NCI-H128 (cell line): ENCODE results near the gene PPP1R1B.

ENCODE experiments used
- DNase-seq: peaks from one replicate; lab custom pipeline; 2025; ENCODE audit not compliant: unreplicated experiment; lab: John Stamatoyannopoulos, UW

The PPP1R1B gene

DNA sequence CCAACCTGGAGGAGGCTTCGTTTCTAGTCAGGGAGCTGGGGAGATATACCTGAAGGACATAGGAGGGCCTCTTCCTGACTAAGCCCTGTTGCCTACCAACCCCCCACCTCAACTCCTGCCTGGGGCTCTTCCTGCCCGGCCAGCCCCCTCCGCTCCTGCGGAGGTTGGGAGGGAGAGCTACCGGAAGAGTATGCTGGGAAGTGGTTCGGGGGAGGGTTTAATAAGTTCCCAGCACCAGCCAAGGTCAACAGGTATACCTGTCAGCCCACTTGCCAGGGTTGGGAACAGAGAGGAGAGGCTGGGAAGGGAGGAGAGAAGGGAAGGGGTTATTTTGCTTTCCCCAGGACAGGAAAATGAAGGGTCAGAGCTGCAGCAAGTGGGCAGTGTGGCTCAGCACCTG, 4.7 kb downstream of the PPP1R1B start:
- no peak for DNase-seq

DNA sequence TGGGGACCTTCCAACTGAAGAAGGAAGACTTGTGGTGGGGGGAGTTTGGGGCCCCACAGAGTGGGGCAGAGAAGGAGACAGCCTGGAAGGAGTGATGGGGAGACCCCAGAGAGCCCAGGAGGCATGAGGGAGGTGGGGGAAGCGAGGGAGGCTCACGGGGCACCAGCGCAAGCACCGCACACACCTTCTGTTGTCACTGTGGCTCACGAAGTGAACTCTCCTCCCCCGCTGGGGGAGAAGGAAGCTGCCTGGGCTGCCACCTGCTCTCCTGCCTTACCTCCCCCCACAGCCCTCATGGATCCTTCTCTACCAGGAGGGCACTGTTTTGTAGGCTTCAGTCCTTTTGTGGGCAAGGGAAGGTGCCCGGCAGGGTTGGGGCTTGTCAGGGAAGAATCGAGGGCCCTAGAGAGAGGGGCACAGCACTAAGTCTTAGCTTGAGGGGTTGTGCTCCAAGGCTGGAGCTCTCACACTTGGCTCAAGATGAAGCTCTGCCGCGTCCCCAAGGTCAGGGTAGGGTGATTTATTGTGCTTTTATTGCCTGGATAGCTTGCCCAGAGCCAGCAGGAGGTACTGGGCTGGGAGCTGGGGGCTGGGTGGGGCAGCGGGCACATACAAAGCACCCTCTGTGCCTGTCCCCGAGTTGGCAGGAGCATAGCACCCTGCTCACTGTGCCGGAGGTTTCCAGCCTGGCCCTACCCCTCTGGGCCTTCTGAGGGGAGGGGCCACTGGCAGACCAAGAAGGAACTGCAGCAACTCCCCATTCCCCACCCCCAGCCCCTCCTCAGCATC, 5.6 kb downstream of the PPP1R1B start:
- no peak for DNase-seq

DNA sequence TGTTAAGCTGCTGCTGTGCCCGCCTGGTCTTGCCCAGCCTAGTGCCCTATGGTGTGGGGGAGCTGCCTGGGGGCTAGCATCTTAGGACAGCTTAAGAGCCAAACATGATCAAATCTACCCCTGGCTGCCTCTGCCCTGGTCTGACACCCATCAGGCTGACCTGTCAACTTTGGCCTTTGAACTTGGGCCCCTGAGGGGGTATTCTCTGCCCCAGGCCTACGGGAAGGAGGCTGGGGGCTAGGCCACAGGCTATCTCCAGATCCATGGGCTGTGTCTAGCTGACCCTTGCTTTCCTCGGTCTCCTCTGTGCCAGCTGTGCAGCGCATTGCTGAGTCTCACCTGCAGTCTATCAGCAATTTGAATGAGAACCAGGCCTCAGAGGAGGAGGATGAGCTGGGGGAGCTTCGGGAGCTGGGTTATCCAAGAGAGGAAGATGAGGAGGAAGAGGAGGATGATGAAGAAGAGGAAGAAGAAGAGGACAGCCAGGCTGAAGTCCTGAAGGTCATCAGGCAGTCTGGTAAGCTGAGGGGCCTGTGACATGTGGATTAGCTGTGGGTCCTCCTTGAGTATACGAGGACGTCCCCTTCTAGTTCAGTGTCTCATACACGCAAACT, 6.9 kb downstream of the PPP1R1B start:
- DNase-seq, result no peak

DNA sequence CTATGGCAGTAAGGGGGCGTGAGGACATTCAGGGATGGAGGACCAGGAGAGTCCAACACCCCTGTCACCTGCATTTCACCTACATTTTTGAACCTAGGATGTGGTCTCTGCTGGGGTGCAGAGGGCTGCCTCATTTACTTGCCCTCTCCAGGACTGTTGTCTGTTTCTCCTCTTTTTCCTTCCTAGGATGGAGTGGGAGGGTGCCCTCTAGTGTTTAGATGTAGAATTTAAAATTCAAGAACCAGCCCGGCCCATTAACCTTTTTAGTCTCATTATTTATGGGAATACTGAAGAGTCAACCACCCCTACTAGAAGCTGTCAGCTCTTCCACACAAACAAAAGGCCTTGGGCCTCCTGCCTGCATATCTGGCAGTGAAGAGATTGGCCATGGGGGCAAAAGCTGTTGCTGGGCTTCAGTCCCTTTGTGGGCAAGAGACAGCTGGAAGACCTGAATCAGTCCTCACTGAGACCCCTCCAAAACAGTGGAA, 7.7 kb downstream of the PPP1R1B start:
- DNase-seq, result no peak

DNA sequence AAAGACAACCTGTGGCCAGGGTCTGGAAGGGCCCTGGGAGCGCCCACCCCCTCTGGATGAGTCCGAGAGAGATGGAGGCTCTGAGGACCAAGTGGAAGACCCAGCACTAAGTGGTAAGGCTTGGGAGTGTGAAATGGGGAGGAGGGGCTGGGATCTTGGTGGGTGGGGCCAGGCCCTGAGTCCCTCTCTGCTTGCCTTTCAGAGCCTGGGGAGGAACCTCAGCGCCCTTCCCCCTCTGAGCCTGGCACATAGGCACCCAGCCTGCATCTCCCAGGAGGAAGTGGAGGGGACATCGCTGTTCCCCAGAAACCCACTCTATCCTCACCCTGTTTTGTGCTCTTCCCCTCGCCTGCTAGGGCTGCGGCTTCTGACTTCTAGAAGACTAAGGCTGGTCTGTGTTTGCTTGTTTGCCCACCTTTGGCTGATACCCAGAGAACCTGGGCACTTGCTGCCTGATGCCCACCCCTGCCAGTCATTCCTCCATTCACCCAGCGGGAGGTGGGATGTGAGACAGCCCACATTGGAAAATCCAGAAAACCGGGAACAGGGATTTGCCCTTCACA, 8.9 kb downstream of the PPP1R1B start:
- DNase-seq, result no peak

DNA sequence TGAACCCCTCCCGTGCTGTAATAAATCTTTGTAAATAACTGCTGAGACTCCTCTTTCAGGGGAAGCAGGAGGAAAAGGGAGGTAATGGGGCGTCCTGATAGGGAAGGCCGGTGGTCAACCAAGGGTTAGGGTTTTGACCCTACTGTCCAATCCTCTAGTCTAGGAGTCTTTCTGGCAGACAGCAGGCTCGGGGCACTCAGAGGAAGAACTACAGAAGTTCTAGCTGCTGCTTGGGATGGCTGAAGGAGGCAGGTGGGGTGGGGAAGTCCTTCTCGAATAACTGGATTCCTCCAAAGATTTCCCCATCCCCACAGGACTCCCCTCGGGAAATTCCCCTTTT, 9.8 kb downstream of the PPP1R1B start:
- no peak for DNase-seq

DNA sequence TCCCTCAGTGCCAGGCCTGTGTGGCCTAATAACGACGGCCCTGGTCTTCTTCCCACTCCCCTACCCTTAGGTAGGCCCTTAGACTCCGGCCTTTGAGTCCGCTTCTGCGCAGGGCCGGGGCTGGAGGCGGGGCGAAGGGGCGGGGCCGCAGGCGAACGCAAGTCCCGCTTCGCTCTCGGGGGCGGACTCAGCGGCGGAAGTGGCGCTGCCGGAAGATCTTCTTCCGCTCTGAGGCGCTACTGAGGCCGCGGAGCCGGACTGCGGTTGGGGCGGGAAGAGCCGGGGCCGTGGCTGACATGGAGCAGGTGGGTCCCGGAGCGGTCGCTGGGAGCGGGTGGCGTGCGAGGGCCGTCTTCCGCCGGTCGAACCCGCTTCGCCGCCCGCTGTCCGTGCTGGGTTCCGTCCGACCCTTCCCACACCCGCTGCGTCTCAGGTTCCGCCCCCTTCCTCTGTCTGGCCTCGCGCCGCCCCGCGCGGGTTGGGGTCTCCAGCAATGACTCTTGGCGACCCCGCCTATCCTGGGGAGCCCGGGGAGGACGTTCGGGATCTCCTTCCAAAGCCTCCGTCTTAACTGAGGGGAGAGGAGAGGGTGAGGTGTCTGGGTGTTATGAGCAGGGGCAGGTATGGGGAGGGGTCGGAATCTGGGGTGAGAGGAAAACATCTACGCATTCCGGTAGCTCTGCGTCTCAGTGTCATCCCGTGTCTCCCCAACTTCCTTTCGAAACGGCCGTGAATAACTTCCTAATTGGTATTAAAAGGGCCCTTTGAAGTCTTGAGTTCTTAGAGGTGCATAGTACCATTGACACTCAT, 10.4 kb downstream of the PPP1R1B start, which contains the start of gene STARD3:
STARD3 (plus strand) TSS at position 218 of the 810 bp plus-strand sequence. CDS start 16,388 bp downstream, outside the sequence.
- DNase-seq, result peak; percentile 48

DNA sequence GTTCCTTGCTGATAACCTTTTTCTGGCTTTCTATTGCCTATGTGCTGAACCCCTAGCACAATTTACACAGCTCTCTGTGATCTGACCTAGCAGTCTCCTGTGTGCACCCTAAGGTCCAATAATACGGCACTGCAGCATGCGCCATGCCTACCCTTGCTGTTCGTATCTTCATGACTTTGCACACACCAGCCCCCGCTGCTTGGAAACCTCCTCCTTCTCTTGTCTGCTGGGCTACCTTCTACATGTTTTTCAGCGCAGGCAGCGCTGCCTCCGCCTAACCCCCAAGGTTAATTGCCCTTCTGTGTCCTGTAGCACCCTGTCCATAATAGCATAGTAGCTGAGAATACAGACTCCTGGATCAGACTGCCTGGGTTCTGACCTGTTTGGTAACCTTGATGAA, 11.6 kb downstream of the PPP1R1B start:
- DNase-seq, result no peak

DNA sequence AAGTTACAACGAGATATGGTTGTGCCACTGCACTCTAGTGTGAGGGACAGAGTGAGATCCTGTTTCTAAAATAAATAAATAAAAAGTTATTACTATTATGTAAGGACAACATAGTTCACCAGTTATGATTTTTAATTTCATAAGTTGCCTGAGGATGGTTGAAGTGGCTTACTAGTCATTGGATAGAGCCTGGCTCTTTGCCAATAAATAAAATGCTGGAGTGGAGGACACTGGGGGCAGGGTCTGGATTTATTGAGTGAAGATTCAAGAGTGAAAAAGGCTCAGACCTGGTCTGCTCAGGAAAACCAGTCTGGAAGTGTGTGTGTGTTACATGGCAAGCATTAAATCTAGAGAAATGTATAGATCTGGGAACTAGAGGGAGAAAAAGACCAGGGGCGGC, 12.3 kb downstream of the PPP1R1B start:
- DNase-seq, result no peak

DNA sequence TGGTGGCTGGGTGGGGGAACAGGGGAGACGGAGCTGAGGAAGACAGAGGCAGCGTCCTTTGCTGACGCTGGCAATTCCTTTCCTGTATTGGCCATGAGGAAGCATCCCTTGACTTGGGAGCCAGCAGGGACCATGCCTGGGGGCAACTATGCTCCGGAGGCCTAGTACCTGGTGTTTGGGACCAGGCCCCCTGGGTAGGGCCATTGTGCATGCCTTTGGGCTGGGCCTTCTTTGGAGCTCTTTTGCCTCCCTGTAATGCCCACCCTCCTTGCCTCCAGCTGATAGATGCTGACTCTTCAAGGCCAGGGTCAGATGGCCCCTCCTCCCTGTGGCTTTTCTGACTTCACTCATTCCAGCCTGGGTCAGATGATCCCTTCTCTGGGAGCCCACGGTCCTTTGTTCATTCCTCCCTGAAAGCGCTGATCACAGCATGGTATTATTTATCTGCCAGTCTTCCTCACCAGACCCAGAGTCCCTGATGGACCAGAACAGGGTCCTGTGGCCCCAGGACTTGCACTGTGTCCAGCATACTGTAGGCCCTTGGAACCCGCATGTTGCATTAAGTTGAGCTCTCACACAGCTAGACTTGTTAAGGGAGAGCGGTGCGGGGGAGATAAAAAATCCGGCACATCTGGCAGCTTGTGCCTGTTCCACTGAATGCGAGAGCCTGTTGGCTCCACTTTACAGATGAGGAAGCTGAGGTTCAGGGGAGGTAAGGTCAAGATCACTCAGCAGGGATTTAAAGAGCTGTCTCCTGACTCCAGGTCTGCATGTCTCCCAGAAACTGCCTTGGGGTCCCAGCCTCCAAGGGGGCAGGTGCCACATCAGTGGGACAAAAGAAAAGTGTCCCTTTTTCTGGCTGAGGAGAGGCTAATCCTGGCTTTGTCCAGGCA, 13.1 kb downstream of the PPP1R1B start:
- DNase-seq, result no peak

DNA sequence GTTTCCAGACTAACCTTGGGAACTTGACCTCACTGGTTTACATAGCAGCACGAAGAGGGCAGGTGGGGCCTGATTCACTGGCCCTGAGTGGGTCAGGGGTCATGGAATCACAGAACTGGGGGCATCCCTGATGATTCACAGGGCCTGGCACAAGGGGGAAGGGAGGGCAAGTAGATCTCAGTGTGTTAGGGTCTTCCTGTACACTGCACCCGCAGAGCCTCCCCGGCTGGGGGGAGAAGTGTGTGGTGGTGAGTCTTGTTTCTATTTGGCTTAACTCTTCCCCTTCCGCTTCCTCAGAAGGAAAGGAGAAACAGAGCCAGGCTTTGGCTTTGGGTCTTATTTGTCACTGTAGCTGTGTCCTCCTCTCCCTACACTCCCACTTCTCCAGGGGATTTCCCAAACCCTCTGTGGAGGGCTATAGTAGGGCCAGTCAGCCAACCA, 13.9 kb downstream of the PPP1R1B start:
- no peak for DNase-seq

DNA sequence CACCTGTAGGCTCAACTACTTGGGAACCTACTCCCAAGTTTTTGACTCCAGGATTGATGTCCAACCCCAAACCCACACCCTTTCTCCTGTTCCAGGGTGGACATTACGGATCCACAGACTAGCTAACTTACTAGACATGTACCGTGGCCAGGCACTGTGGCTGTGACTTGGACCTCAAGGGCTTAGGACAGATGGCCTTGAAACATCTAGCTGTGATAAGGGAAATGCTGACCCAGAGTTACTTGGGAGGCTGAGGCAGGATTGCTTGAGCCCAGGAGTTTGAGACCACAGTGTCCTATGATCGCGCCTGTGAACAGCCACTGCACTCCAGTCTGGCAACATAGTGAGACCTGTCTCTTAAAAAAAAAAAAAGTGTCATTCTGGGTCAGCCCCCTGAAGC, 14.3 kb downstream of the PPP1R1B start:
- no peak for DNase-seq

DNA sequence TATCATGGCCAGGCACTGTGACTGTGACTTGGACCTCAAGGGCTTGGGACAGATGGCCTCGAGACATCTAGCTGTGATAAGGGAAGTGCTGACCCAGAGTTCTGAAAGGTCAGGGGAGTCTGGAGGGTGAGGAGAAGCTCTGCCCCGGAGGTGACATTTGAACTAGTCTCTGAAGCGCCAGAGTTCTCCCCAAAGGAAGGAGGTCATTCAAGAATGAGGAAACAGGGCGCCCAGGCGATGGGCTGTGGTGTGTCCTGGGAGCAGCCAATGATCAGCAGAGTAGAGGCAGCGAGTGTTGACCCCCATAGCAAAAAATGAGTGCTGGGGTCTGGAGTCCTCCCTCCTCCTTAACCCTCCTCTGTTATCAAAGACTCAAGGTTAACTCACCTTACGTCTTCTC, 15.1 kb downstream of the PPP1R1B start:
- no peak for DNase-seq

DNA sequence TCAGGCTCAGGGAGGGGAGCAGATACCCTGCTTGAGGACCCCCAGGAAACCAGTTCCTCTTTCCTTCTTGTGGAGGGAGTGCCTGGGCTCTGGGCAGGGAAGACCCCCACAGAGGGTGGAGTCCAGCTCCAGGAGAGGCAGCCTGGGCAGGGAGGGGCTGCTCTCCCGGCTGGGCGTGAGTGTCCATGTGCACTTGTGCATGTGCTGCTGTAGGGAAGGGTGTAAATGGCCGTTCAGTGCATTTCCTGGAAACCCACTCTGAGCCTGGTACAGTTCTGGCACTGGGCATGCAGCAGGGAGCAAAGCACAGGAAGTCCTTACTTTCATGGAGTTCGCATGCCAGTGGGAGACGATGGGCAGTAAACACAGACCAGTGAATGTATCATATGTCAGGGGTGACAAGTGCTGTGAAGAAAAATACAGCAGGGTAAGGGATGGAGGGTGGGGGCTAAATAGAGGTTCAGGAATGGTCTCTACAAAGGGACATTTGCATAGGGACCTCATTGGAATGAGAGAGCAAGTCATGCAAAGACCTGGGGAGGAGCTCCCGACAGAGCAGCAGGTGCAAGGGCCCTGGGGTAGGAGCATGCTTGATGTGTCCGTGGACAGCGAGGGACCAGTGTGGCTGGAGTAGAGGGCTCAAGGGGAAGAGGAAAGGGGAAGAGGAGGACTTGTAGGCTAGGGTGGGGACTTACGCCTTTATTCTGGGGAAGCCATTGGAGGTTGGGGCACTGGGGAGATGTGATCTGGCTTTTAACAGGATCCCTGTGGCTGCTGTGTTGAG, 15.7 kb downstream of the PPP1R1B start:
- no peak for DNase-seq

DNA sequence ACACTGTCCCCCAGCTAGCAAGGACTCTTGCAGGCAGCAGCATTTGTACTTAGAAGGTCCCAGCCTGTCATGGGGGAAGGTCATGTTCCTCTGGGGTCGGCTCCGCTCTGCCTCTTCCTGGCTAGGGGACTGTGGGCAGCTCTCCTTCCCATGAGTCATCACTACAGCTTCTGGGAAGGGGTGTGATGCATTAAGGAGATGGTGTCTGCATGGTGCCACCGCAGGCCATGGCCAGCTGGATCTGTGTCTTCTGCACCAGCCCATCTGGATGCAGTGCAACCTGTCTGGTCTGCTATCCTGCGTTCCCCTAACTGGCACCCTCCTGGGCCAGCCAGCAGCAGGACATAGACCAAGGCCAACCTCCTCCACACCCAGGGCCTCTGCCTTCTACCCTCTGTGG, 16.5 kb downstream of the PPP1R1B start:
- no peak for DNase-seq

DNA sequence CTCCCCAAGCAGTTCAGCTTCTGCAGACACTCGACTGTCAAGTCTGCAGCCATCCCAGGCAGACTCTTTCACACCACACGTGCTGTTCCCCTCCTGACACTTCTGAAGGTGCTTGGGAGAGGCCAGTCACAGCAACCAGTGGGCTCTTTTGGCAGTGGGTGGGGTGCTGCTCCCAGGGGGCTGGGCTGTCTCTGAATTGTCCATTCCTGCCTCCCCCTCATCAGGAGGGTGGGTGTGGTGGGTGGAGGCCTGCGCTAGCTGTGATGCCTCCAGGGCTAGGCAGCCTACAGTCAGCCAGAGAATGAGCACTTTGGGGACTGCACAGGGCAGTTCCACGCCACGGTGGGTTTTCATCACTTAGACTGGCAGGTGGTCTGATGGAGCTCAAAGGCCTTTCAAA, 20.5 kb downstream of the PPP1R1B start:
- no peak for DNase-seq

DNA sequence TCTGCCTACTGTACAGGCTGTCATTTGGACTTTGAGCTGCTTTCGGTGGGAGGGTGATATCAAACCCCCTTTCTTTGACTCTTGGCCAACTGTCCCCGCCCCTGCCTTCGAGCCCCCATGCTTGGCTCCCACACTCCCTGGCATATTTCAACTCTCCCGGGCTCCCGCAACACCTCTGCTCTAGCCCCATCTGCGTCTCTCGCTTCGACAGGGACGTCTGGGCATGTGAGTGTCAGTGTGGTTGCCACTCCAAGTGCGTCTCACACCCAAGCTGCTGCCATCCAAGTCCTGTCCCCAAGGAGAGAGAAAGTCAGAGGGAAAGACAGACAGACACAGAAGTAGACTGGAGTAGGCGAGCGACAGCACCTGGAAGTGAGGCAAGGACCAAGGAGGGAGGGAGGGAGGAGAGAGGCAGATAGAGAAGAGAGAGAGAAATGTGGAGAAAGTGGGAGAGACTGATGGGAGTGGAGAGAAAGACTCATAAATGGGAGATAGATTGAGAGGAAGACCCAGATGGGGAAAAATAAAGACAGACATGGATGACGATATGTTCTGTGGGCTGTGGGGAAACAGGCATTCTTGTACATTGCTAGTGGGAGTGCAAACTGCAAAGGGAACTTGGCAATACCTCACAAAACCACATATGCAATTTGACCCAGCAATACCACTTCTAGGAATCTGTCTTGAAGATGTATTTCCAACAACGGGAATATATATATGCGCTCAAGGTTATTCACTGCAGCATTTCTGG, 22.0 kb downstream of the PPP1R1B start:
- no peak for DNase-seq

DNA sequence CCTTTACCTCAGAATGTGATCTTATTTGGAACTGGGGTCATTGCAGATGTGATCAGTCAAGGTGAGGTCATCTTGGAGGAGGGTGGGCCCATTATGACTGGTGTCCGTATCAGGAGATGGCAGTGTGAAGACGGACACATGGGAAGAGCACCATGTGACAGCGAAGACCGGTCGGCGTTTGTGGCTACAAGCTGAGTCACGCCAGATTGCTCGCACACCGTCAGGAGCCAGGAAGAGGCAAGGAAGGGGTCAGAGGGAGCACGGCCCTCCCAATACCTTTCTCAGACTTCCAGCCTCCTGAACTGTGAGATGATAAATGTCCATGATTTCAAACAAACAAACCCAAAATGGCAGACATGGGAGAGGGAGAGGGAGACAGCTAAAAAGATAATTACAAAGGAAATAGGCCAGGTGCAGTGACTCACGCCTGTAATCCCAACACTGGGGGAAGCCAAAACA, 23.4 kb downstream of the PPP1R1B start:
- DNase-seq, result no peak
